Mesendoderm (in vitro differentiated cells): Measurements from ENCODE around the gene ZER1.

ENCODE experiments used
- DNase-seq: peaks from one replicate; pipeline ENCODE4 v3.0.0; 2013
- H2AK5ac ChIP-seq: 2 replicates; pipeline ENCODE4 v1.6.1; 2013; ENCODE audit warnings: low read length, inconsistent platforms
- H2BK120ac ChIP-seq: 2 replicates; pipeline ENCODE4 v1.6.1; 2013; ENCODE audit warnings: low read depth, mild to moderate bottlenecking, low read length, moderate library complexity, mixed read lengths
- H2BK15ac ChIP-seq: replicated peaks from 2 replicates; pipeline ENCODE4 v1.6.1; 2013; ENCODE audit warnings: low read depth, mild to moderate bottlenecking, moderate library complexity
- H2BK5ac ChIP-seq: 2 replicates; pipeline ENCODE4 v1.6.1; 2013; ENCODE audit warnings: low read length, inconsistent platforms
- H3K18ac ChIP-seq: 2 replicates; pipeline ENCODE4 v1.6.1; 2013; ENCODE audit warnings: mild to moderate bottlenecking, low read length, mixed read lengths
- H3K23ac ChIP-seq: one replicate; pipeline ENCODE4 v1.6.1; 2013; ENCODE audit warnings: low read length
- H3K27ac ChIP-seq: 2 replicates; pipeline ENCODE4 v1.5.1; 2013; ENCODE audit warnings: low read depth, mild to moderate bottlenecking, inconsistent platforms, low read length, moderate library complexity
- H3K27me3 ChIP-seq: 2 replicates; pipeline ENCODE4 v1.6.1; 2013; ENCODE audit warnings: low read length, control low read depth, mild to moderate bottlenecking, inconsistent platforms; ENCODE audit not compliant: insufficient read depth, poor library complexity
- H3K36me3 ChIP-seq: 2 replicates; pipeline ENCODE4 v1.6.1; 2013; ENCODE audit warnings: low read length, inconsistent platforms; ENCODE audit not compliant: control insufficient read depth, insufficient read depth
- H3K4ac ChIP-seq: one replicate; pipeline ENCODE4 v1.6.1; 2013; ENCODE audit warnings: low read depth, mild to moderate bottlenecking, low read length, moderate library complexity
- H3K4me1 ChIP-seq: 2 replicates; pipeline ENCODE4 v1.6.1; 2013; ENCODE audit warnings: low read depth, low read length, inconsistent platforms; ENCODE audit not compliant: control insufficient read depth
- H3K4me2 ChIP-seq: 2 replicates; pipeline ENCODE4 v1.6.1; 2013; ENCODE audit warnings: low read length
- H3K4me3 ChIP-seq: 2 replicates; pipeline ENCODE4 v1.5.1; 2013; ENCODE audit warnings: mild to moderate bottlenecking, low read length
- H3K56ac ChIP-seq: one replicate; pipeline ENCODE4 v1.6.1; 2013; ENCODE audit warnings: low read length
- H3K79me1 ChIP-seq: 2 replicates; pipeline ENCODE4 v1.6.1; 2013; ENCODE audit warnings: low read length, inconsistent platforms
- H3K79me2 ChIP-seq: 2 replicates; pipeline ENCODE4 v1.6.1; 2013; ENCODE audit warnings: mild to moderate bottlenecking, low read length; ENCODE audit not compliant: control insufficient read depth, insufficient read depth
- H3K9ac ChIP-seq: 2 replicates; pipeline ENCODE4 v1.6.1; 2013; ENCODE audit warnings: low read length, inconsistent platforms
- H4K5ac ChIP-seq: one replicate; pipeline ENCODE4 v1.6.1; 2013; ENCODE audit warnings: low read length
- H4K8ac ChIP-seq: one replicate; pipeline ENCODE4 v1.6.1; 2013; ENCODE audit warnings: low read depth, mild to moderate bottlenecking, control low read depth, low read length, moderate library complexity
- WGBS: extraction: QIAGEN DNeasy Blood & Tissue Kit; methylation state at CpG from one replicate; pipeline ENCODE4 v1.1.7; 2013; ENCODE audit warnings: low lambda C conversion rate, missing lambda C conversion rate; ENCODE audit not compliant: insufficient coverage; ENCODE audit errors: extremely low coverage; 5-methylcytosine and 5-hydroxymethylcytosine counted together

Gene ZER1

DNA sequence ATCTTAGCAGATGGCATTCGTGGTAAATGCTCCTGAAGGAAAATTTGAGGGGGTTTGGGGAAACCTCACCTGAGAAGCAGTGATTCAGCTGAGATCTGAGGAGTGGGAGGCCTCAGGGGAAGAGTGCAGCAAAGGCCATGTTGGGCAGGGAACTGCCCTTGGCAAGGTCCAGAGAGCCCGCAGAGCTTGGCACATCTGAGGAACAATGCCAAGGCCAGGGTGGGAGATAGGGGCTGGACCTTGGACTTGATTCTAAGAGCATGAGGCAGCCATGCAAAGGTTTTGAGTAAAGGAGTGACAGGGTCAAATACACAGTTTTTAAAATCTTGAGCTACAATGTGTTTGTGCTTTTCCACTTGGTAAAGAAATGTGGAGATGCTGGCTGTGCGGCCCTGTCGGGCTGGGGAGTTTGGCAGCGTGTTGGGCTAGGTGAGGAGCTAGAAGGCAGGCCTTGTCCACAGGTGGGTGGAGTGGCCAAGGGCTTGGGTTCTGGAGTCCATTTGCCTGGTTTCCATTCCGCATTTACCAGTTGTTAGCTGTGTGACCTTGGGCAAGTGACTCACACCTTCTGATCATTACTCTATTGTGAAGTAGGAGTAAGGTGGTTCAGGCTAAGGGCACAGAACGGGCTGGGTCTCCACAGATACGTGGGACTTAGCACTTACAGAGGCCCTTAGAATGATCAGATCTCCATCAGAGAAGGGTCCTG lies 21.4 kb upstream of the ZER1 start:
- peaks cover under 1% of the 10 kb centered on the region for H3K79me2 ChIP-seq
- no peak overlapping the region for H2BK5ac ChIP-seq

DNA sequence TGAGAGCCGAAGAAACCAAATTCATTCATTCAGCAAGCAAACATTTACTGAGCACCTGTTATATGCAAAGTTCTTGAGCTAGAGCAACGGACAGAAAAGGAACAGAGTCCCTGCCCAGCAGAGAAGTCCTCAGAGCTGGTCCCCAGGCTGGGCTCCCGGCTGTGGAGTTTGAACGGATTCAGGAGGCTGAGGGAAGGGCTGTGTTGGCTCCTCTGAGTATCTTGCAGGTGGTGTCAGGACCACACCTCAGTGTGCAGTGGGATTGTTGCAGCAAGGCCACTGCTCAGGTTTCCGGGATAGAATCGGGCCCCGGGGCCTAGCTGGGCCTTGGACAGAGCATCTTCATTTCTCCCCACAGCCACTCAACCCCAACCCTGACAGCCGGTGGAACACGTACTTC lies 20.4 kb upstream of the ZER1 start:
- no CpG with 5 or more reads among the region's 9 CpGs for WGBS
- Histone ChIP-seq H3K56ac (no peak overlapping the region), H3K4me2 (no peak overlapping the region), H3K27ac (no peak overlapping the region), H3K27me3 (no peaks in the 10 kb centered on the region), H3K4me3 (no peak overlapping the region), H2AK5ac (no peak overlapping the region), H3K4me1 (peaks cover 2% of the 10 kb centered on the region), H2BK15ac (no peak overlapping the region), H3K36me3 (peaks cover 9% of the 10 kb centered on the region), H4K8ac (no peak overlapping the region), H3K18ac (no peak overlapping the region), H3K79me2 (peaks cover 3% of the 10 kb centered on the region), H2BK5ac (no peak overlapping the region), H2BK120ac (no peak overlapping the region), H4K5ac (no peak overlapping the region), H3K9ac (no peak overlapping the region), H3K79me1 (peaks cover 5% of the 10 kb centered on the region), H3K4ac (no peak overlapping the region), H3K23ac (no peak overlapping the region)
- DNase-seq, result no peak

More for the DNA sequence above, 21.4 kb upstream of the ZER1 start:
- no peaks in the 10 kb centered on the region for H3K79me1 ChIP-seq
- H3K56ac ChIP-seq, result no peak overlapping the region
- no peak overlapping the region for H4K5ac ChIP-seq
- no peak overlapping the region for H3K27ac ChIP-seq
- no peak overlapping the region for H3K4me3 ChIP-seq
- peaks cover 10% of the 10 kb centered on the region for H3K36me3 ChIP-seq
- H3K18ac ChIP-seq, result no peak overlapping the region
- DNase-seq, result no peak
- H2AK5ac ChIP-seq, result no peak overlapping the region
- no peak overlapping the region for H3K9ac ChIP-seq
- no peak overlapping the region for H2BK15ac ChIP-seq
- no peak overlapping the region for H2BK120ac ChIP-seq
- no peak overlapping the region for H3K23ac ChIP-seq
- H3K27me3 ChIP-seq, result no peaks in the 10 kb centered on the region
- H4K8ac ChIP-seq, result no peak overlapping the region
- no peak overlapping the region for H3K4ac ChIP-seq
- WGBS, result no CpG with 5 or more reads among the region's 8 CpGs
- H3K4me2 ChIP-seq, result no peak overlapping the region
- no peaks in the 10 kb centered on the region for H3K4me1 ChIP-seq

DNA sequence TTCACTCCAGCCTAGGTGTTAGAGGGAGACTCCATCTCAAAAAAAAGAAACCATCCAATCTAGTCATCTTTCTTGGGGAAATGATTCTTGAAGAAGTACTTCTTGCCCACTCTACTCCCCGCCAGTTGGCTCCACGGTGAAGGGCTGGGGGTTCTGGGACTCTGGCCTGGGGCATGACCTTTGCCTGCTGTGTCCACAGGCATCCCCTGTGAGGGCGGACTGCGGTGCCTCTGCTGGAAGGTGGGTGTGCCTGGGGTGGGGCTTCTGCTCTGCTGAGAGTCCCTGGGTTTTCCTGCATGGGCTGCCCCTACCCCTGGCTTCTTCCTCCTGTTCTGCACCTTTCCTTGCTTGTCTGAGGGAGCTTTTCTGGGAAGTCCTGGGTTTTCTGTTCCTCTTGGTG lies 18.8 kb upstream of the ZER1 start:
- peaks cover 2% of the 10 kb centered on the region for H3K4me1 ChIP-seq
- H4K8ac ChIP-seq, result no peak overlapping the region
- H3K9ac ChIP-seq, result no peak overlapping the region
- H2BK120ac ChIP-seq, result no peak overlapping the region
- no peak overlapping the region for H4K5ac ChIP-seq
- no peak overlapping the region for H3K27ac ChIP-seq
- no CpG with 5 or more reads among the region's 4 CpGs for WGBS
- H3K23ac ChIP-seq, result no peak overlapping the region
- H3K79me1 ChIP-seq, result peaks cover 5% of the 10 kb centered on the region
- H3K4me2 ChIP-seq, result no peak overlapping the region
- no peak overlapping the region for H3K18ac ChIP-seq
- no peak overlapping the region for H3K56ac ChIP-seq
- no peak overlapping the region for H3K4me3 ChIP-seq
- no peak for DNase-seq
- peaks cover 3% of the 10 kb centered on the region for H3K79me2 ChIP-seq
- H2BK15ac ChIP-seq, result no peak overlapping the region
- no peak overlapping the region for H3K4ac ChIP-seq
- H2BK5ac ChIP-seq, result no peak overlapping the region
- no peaks in the 10 kb centered on the region for H3K27me3 ChIP-seq
- peaks cover 9% of the 10 kb centered on the region for H3K36me3 ChIP-seq
- H2AK5ac ChIP-seq, result no peak overlapping the region

DNA sequence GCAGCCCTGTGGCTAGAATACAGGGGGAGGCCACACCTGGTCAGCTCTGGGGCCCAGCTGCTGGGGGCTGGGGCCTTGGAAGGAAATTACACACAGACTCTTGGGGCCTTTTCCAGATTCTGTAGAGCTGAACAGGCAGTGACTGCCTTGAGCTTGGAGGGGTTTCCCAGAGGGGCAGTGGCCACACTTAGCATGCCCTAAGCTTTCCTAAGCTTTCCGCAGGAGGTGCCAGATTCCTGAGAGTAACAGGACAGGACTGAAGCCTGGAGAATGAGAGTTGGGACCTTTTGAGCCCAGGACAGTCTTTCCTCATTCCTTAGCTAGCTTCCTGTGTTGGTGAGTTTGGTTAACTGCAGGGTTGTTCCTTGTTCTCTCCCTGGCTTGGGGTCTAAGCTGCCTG lies 16.7 kb upstream of the ZER1 start:
- peak overlapping the region; percentile 38 for H3K56ac ChIP-seq
- H2BK120ac ChIP-seq, result no peak overlapping the region
- no peak overlapping the region for H2AK5ac ChIP-seq
- peaks cover 2% of the 10 kb centered on the region for H3K4me1 ChIP-seq
- DNase-seq, result peak; percentile 62
- no CpG with 5 or more reads among the region's 1 CpG for WGBS
- no peak overlapping the region for H3K4me2 ChIP-seq
- no peak overlapping the region for H3K4ac ChIP-seq
- H3K79me2 ChIP-seq, result peaks cover 3% of the 10 kb centered on the region
- no peak overlapping the region for H2BK5ac ChIP-seq
- no peak overlapping the region for H3K9ac ChIP-seq
- H3K36me3 ChIP-seq, result peaks cover 9% of the 10 kb centered on the region
- H4K8ac ChIP-seq, result no peak overlapping the region
- H3K4me3 ChIP-seq, result no peak overlapping the region
- H3K18ac ChIP-seq, result no peak overlapping the region
- H3K79me1 ChIP-seq, result peaks cover 5% of the 10 kb centered on the region
- H3K27ac ChIP-seq, result no peak overlapping the region
- no peak overlapping the region for H3K23ac ChIP-seq
- H2BK15ac ChIP-seq, result no peak overlapping the region
- no peaks in the 10 kb centered on the region for H3K27me3 ChIP-seq
- H4K5ac ChIP-seq, result no peak overlapping the region

DNA sequence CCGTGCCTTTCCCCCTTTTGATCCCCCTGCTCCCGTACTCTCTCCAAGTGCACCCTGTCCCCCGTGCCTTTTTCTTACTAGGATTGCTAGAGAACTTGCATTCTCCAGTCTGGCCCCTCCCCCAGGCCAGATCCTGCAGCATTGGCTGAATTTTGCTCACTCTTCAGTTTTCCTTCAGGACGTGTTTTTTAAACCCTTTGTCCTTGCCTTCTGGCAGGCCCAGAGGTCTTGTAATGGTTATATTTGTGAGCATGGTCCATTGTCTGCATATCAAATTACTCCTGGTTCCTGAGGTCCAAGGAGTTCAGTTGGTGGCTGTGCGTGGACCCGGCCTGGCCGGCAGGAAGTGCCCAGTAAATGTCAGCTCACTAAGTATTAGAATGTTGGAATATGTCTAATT lies 15.9 kb upstream of the ZER1 start:
- Histone ChIP-seq H3K4me3 (peak overlapping the region; percentile 93), H3K4ac (peak overlapping the region; percentile 56), H4K5ac (no peak overlapping the region), H3K27ac (no peak overlapping the region), H4K8ac (no peak overlapping the region), H3K56ac (peak overlapping the region; percentile 98), H3K79me2 (peaks cover 3% of the 10 kb centered on the region), H2BK5ac (no peak overlapping the region), H2BK120ac (no peak overlapping the region), H3K79me1 (peaks cover 5% of the 10 kb centered on the region), H3K4me1 (peaks cover 2% of the 10 kb centered on the region), H3K4me2 (peak overlapping the region; percentile 51), H3K27me3 (no peaks in the 10 kb centered on the region), H2AK5ac (no peak overlapping the region), H2BK15ac (no peak overlapping the region), H3K9ac (peak overlapping the region; percentile 95), H3K23ac (no peak overlapping the region), H3K36me3 (peaks cover 7% of the 10 kb centered on the region), H3K18ac (peak overlapping the region; percentile 45)
- peak; percentile 41 for DNase-seq
- no CpG with 5 or more reads among the region's 7 CpGs for WGBS
